ENCODE measurements around the gene DDX1.

DNA sequence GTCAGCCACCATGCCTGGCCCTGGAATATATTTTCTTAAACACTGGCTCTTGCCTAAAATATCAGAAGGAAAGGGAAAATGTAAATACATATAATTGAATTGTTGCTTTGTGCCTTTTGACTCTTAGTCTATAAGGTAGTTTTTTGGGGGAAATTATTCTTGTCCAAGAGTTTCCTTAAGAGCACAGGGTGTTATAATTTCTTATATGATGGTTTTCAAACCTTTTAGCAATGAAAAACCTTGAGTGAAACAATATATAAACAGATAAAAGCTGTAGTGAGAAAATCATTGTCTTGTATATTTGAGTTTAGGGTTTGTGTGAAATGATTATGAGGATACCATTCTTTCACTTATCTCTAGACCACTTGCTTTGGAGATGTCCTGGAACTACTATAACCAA lies 40.2 kb downstream of the DDX1 start:
- TF ChIP-seq EZH2 (IDR thresholded peaks at IDR 0.05; ENCODE audit: insufficient read depth, poor library complexity, severe bottlenecking) (no peak), EZH2phosphoT487 (IDR thresholded peaks at IDR 0.05; ENCODE audit: insufficient read depth, low read depth) (no peak)

Measured in GM23248 (cell line).